Ovary (tissue), 3 donors: ENCODE results near the gene DNAJB2.

ENCODE experiments used
- CTCF ChIP-seq, 3 donors: fragments of 450-650 bp in 2 of 3; fragments of 200-600 bp in 1 of 3; IDR thresholded peaks; one replicate each; pipeline versions ENCODE4 v1.5.1 to v1.8.0; 2016 to 2022; ENCODE audit warnings: antibody characterized with exemption in 3 of 3, mild to moderate bottlenecking in 1 of 3
- EP300 ChIP-seq: sonication (generic); formaldehyde crosslinking; IDR thresholded peaks from one replicate; pipeline ENCODE4 v1.6.1; 2017; ENCODE audit warnings: antibody characterized with exemption
- POLR2A ChIP-seq: fragments of 450-650 bp; IDR thresholded peaks from one replicate; pipeline ENCODE4 v1.6.1; 2017; ENCODE audit warnings: antibody characterized with exemption, mild to moderate bottlenecking, moderate library complexity
- donor health status: DM: no; HTN: no; CAD: no.

- TF ChIP-seq CTCF (IDR thresholded peaks at IDR 0.05): no peak
- no peak for TF ChIP-seq POLR2A
- TF ChIP-seq EP300: no peak
Measured at GRCh38 chr2:219274361-219274921, 4.7 kb upstream of the DNAJB2 start.
